Panc1 (cell line): Measurements from ENCODE around the gene MEIOB. TPM values are rescaled to one million over a fixed set of nuclear protein-coding genes. Genes with fewer than 3 reads are reported as not detected.

Source experiments
- ATAC-seq: fragments of 200-7000 bp; cut with Tn5 transposase; 2 replicates; pipeline ENCODE4 v1.9.1; 2020; ENCODE audit warnings: mild to moderate bottlenecking, moderate library complexity
- BruUV-seq: library from RNA; stranded (reverse); fragments of 400-500 nt; replicated peaks from 2 replicates; lab custom pipeline; 2021; lab: Mats Ljungman, UMichigan
- CTCF ChIA-PET: fragments of 300-600 bp; sonication (Branson Sonifier 250); formaldehyde crosslinking; loops from one replicate; lab custom pipeline; 2022; ENCODE audit warnings: antibody characterized with exemption; lab: Charles Lee
- POLR2A ChIA-PET: fragments of 300-600 bp; sonication (Branson Sonifier 250); formaldehyde crosslinking; loops from one replicate; lab custom pipeline; 2022; ENCODE audit warnings: antibody characterized with exemption; lab: Charles Lee
- DNase-seq: peaks from one replicate; pipeline ENCODE4 v3.0.0-alpha.2; 2010; ENCODE audit warnings: low read depth, low spot score
- H3K27ac ChIP-seq: 2 replicates; pipeline ENCODE4 v1.5.1; 2011; ENCODE audit warnings: mild to moderate bottlenecking, low read length, inconsistent platforms
- H3K27me3 ChIP-seq: fragments of 200-500 bp; sonication (Bioruptor generic); 2 replicates; pipeline ENCODE4 v1.6.0; 2014; ENCODE audit warnings: low read length, inconsistent platforms; ENCODE audit not compliant: control insufficient read depth, insufficient read depth
- H3K36me3 ChIP-seq: fragments of 200-500 bp; sonication (Bioruptor generic); 2 replicates; pipeline ENCODE4 v1.5.1; 2014; ENCODE audit warnings: inconsistent platforms, mild to moderate bottlenecking, low read length, moderate library complexity; ENCODE audit not compliant: control insufficient read depth, insufficient read depth
- H3K4me1 ChIP-seq: 2 replicates; pipeline ENCODE4 v1.5.1; 2011; ENCODE audit warnings: inconsistent platforms, mild to moderate bottlenecking, low read length, moderate library complexity; ENCODE audit not compliant: control insufficient read depth, insufficient read depth
- H3K4me3 ChIP-seq, 2 experiments: 2 replicates each; pipeline ENCODE4 v1.5.1; 2011 to 2012; ENCODE audit warnings: low read depth in 2 of 2, low read length in 2 of 2, mild to moderate bottlenecking in 2 of 2, inconsistent platforms in 1 of 2, moderate library complexity in 1 of 2
- H3K9me3 ChIP-seq: fragments of 200-500 bp; sonication (Bioruptor generic); 2 replicates; pipeline ENCODE4 v1.5.1; 2014; ENCODE audit warnings: low read depth, mild to moderate bottlenecking, inconsistent platforms, low read length, moderate library complexity; ENCODE audit not compliant: control insufficient read depth, insufficient read depth
- CTCF ChIP-seq: fragments of 450-650 bp; IDR thresholded peaks from 2 replicates; pipeline ENCODE4 v1.5.1; 2017; ENCODE audit warnings: mild to moderate bottlenecking
- POLR2AphosphoS5 ChIP-seq: IDR thresholded peaks from 2 replicates; pipeline ENCODE4 v1.6.1; 2012; ENCODE audit warnings: mild to moderate bottlenecking, low read depth, low read length, moderate library complexity
- REST ChIP-seq, 2 experiments: IDR thresholded peaks; 2 replicates each; pipeline ENCODE4 v1.6.1; 2011 to 2012; ENCODE audit warnings: low read depth in 2 of 2, control low read depth in 1 of 2, low read length in 1 of 2, mild to moderate bottlenecking in 1 of 2, moderate library complexity in 1 of 2; ENCODE audit not compliant: insufficient read depth in 1 of 2
- SIN3A ChIP-seq: IDR thresholded peaks from 2 replicates; pipeline ENCODE4 v1.6.1; 2012; ENCODE audit warnings: low read depth, mild to moderate bottlenecking, low read length, moderate library complexity, borderline replicate concordance; ENCODE audit not compliant: insufficient read depth
- TCF7L2 ChIP-seq: IDR thresholded peaks from 2 replicates; pipeline ENCODE4 v1.6.1; 2011; ENCODE audit warnings: mild to moderate bottlenecking, low read depth, low read length, inconsistent platforms
- in situ Hi-C: cut with HindIII; loops from 2 replicates; pipeline ENCODE4 v1.10.0; 2016; ENCODE audit warnings: low sequenced_read_pairs, low pct_unique_long_range_greater_than_20kb
- intact Hi-C: fragments of 100-400 bp; cut with micrococcal nuclease; formaldehyde crosslinking; loops from one replicate; pipeline ENCODE4 v1.10.0; 2022; ENCODE audit not compliant: unreplicated experiment
- total RNA-seq: library from RNA; stranded (reverse); gene quantifications from one replicate; pipeline ENCODE4 v1.2.1, GENCODE V29; 2021; ENCODE audit not compliant: unreplicated experiment

MEIOB gene
- total RNA-seq, 1 experiment from 2014 or later, result not detected

- H3K4me1 ChIP-seq, result peaks cover 17% of the 10 kb centered on the region
- ATAC-seq (no peak), DNase-seq (no peak)
- ChIA-PET POLR2A (interaction anchor here (0.7 kb wide), 1 partner anchor 15 kb away, joined by 3 read pairs; no protein-coding TSS in a partner anchor), CTCF (interaction anchor here (0.6 kb wide), 1 partner anchor 94 kb away, joined by 3 read pairs; no protein-coding TSS in a partner anchor)
- H3K27me3 ChIP-seq, result no peaks in the 10 kb centered on the region
- intact Hi-C loops (no loop called here), in situ Hi-C loops (no loop called here)
- BruUV-seq, result no TSS peak
- peak overlapping the region; percentile 99 to 100 for H3K4me3 ChIP-seq
- peak overlapping the region; percentile 80 for H3K27ac ChIP-seq
- no peaks in the 10 kb centered on the region for H3K9me3 ChIP-seq
- H3K36me3 ChIP-seq, result peaks cover 8% of the 10 kb centered on the region; the same call in 1 of the 2 replicates
- TF ChIP-seq TCF7L2 (no peak), CTCF (no peak), POLR2AphosphoS5 (no peak), SIN3A (no peak), REST (IDR thresholded peaks at IDR 0.05; ENCODE audit: insufficient read depth in 1 of 2, low read depth in 2 of 2, low read length in 1 of 2) (no peak)
Measured at GRCh38 chr16:1828645-1829410, 43.1 kb downstream of the MEIOB start.

- Histone ChIP-seq H3K27ac (peak within 1 kb of the TSS; percentile 96), H3K4me3 (peak within 1 kb of the TSS; percentile 99 to 100), H3K9me3 (no peaks in the 10 kb centered on the region), H3K4me1 (peaks cover 17% of the 10 kb centered on the region), H3K27me3 (no peaks in the 10 kb centered on the region), H3K36me3 (peaks cover 8% of the 10 kb centered on the region; the same call in 1 of the 2 replicates)
- peak in 1 of 2 experiments; percentile 70; a peak in 1 of 4 replicates for TF ChIP-seq REST (IDR thresholded peaks at IDR 0.05; ENCODE audit: insufficient read depth in 1 of 2, low read depth in 2 of 2, low read length in 1 of 2)
- no peak for TF ChIP-seq CTCF
- peak; percentile 83 for TF ChIP-seq POLR2AphosphoS5
- TF ChIP-seq SIN3A, result peak; percentile 97
- 0 out of 2 replicates have a peak, but pooled peaks have one; percentile 44 for TF ChIP-seq TCF7L2
- BruUV-seq, result no TSS peak
- in situ Hi-C loops (no loop called here), intact Hi-C loops (no loop called here)
- DNase-seq (peak; percentile 85), ATAC-seq (peak; percentile 93)
- ChIA-PET CTCF (interaction anchor here (0.6 kb wide), 2 partner anchors 11 to 241 kb away, joined by 3 to 8 read pairs; no protein-coding TSS in a partner anchor), POLR2A (interaction anchor here (0.6 kb wide), 2 partner anchors 29 to 144 kb away, joined by 3 to 5 read pairs; no protein-coding TSS in a partner anchor)
Measured at GRCh38 chr16:1826691-1827573, 45.0 kb downstream of the MEIOB start, which contains the start of the genes FAHD1 and HAGH. TSS of gene FAHD1 (plus strand) at chr16:1827206. CDS start at chr16:1827239, 33 bp downstream. TSS of gene HAGH (minus strand) at chr16:1826825. CDS start at chr16:1826787, 38 bp downstream.
